Stimulated activated CD8-positive, alpha-beta memory T cell treated with anti-CD3 and anti-CD28 coated beads, Interleukin-12 subunit alpha, Interleukin-12 subunit beta, amount 100 ng/mL, for 24 hours (primary cell): Measurements from ENCODE around the gene ZFHX3.

ENCODE experiments used
- DNase-seq: peaks from one replicate; pipeline ENCODE4 v3.0.0-alpha.2; 2020; ENCODE audit errors: extremely low read depth

The ZFHX3 gene

DNA sequence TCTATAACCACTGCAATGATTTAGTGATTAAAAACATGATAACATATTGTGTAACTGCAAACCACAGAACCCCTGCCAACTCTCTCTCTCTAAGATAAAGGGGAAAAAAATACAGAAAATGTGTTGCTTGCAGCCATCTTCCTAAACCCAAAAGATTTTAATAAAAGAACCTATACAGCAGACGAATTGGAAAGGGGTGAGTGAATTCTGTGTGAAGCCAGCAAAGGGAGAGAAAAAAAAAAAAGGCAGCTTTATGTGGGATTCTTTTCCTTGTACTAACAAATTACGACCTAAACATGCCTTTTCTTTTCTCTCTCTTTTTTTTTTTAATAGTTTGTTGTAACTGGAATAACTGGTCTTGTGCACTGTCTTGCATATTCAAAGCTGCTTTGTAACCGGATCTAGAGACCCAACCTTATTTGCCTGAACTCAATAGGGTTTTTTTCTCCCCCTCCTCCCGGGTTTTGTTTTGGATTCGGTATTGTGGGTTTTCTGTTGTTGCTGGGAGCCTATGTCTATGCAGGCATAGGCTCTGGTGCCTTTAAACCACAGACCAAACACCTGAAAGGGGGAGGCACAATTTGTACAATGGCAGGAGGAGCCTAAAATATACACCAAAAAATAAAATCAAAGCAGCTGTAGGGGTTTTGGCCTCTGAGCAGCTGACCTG, 7.0 kb upstream of the ZFHX3 start:
- DNase-seq = no peak

GRCh38 chr16:73054498-73054812, 6.5 kb upstream of the ZFHX3 start:
- no peak for DNase-seq

DNA sequence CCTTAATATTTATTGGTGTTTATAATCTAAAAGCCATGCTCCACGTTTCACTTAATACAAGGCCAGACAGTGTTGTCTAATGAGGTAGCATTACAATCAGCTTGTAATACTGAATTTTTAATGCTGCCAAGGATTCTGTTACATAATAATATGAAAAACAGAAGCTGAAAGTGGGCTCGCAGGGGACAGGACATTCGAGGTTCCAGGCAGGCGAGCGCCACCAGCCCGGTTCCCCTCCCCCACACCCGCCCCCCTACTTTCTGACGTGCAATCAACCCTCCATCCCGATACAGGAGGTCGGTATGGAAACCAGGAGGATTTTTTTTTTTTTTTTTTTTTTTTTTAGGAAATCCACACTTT, 6.2 kb upstream of the ZFHX3 start:
- DNase-seq = no peak

DNA sequence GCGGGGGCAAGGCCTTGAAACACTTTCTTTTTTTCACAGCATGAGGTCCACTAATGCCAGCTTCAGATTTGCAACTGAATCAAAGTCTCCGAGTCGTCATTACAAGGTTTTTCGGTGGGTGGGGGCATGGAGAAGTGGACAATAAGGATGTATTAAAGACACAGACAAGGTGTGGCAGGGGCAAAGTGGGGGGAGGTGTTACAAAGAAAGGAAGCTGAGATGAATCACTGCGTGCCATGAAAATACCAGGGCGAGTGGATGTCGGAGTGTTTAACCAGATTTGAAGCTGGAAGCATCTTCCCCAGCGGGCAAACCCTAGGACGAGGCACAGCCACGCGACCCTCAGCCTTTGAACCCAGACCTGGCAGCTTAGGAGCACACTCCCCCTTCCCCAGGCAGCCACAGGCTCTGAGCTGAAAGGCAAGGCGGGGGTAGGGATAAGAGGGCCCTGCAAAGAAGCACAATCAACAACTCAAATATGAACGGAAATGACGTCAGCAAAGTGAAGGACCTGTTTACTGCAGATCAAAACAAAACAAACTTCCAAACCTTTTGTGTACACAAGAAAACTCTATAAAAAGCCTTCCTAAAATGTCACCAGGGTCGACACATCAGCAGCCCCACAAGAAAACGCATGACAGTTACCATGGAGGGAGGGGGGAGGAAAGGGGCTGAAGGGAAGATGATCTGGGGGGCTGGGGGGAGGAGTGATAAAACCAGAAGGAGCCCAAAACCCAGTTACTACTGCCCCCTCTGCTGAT, 5.6 kb upstream of the ZFHX3 start:
- DNase-seq = no peak

DNA sequence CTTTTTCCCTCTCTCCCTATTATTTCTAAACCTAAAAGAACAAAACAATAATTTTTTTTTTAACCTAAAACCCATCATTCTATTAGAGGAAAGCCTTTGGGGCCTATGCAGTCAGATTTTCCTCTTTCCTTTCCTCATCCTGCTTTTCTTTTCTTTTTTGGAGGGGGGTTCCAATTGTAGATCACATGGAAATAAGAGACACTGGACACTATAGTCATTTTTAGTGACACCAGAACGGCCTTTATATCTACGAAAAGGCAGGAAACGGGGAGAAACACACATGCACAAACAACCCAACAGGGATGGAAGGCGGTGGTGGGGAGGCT, 5.1 kb upstream of the ZFHX3 start:
- no peak for DNase-seq

GRCh38 chr16:73052576-73052975, 4.6 kb upstream of the ZFHX3 start:
- DNase-seq = no peak

GRCh38 chr16:73051961-73052360, 4.0 kb upstream of the ZFHX3 start:
- DNase-seq = no peak

DNA sequence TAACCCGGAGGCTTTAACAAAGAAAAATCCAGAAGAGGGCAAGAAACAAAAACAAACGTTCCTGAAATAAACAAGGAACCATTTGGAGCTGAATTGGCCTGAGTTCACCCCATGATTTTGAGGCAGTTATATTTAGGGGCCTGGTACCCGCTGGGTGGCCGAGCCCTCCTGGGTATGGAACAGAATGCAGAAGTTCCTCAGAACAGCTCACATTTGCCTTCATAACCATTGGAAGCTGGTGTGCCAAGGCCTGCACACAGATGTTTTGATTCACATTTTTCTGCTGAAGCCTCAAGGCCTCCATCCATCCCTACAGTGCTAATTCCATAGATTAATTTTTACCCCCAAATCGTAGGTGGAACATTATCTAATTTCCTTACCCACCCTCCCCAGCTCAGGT, 3.3 kb upstream of the ZFHX3 start:
- DNase-seq = no peak

DNA sequence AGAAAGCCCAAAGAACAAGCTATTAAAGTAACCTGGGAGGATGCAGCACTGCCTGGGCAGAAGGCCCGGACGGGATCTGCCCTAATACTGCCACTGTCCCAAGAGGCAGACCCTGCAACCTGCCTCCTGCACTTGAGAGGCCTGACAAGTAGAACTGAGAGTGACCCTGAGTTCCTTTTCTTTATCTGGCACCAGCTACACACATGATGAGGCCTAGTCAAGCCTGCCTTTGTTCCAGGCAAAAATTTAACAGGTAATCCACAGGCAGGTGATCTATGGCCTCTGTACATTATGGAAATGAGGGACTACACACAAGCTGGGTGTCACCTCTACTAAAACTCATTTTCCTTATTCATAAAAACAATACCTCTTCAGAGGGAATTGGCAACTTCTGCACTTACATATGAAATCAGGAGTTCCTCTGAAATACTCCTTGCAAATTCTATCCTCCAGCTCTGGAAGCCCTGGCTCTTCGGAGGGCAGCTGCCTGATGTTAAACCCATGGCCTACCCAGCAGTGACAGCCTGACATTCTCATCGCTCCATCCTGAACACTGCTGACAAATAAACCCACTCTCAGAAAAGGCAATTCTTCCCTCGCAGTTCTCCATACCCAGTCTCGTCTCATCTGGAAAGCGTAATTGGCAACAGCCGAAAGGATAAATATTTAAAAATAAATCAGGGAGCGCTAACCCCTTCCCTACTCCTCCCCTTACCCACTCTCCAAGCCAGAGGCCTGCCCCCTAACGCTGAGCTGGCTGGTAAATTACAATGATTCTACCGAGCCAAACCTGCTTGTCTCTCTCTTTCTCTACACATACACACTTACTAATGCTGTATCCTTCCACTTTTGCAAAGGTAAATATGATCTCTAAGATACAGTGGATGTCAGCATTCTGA, 2.5 kb upstream of the ZFHX3 start:
- DNase-seq = no peak

DNA sequence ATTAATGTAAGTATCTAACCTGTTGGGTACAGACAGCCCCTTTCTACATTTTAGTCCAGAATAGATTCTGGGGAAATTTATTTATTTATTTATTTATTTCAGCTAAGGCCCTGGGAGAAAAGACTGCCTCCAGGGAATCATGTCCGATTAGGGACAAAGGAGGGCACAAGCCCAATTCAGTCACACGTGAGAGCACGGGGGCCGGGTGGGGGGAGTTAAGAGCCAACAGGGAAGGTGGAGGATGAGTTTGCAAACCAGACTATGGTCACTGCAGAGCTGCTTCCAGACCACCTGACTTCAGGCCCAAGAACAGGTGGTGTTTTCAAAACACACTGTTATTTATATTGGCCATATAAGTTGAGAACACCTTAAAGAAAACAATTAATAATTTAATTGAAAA, 1.6 kb upstream of the ZFHX3 start:
- no peak for DNase-seq

- no peak for DNase-seq
Observed at GRCh38 chr16:73049091-73049490, 1.2 kb upstream of the ZFHX3 start.

GRCh38 chr16:73048292-73049080, 558 bp upstream of the ZFHX3 start:
- DNase-seq = no peak

- DNase-seq = no peak
Observed at GRCh38 chr16:73047221-73047535, 750 bp downstream of the ZFHX3 start.

GRCh38 chr16:73046849-73047214, 1.1 kb downstream of the ZFHX3 start:
- DNase-seq = no peak

- no peak for DNase-seq
Observed at GRCh38 chr16:73046202-73046848, 1.6 kb downstream of the ZFHX3 start.

- no peak for DNase-seq
Observed at GRCh38 chr16:73043828-73044467, 4.0 kb downstream of the ZFHX3 start.

- no peak for DNase-seq
Observed at GRCh38 chr16:73042807-73043206, 5.1 kb downstream of the ZFHX3 start.

- no peak for DNase-seq
Observed at GRCh38 chr16:73041676-73042075, 6.3 kb downstream of the ZFHX3 start.

- no peak for DNase-seq
Observed at GRCh38 chr16:73040735-73041402, 7.1 kb downstream of the ZFHX3 start.

GRCh38 chr16:73040136-73040535, 7.8 kb downstream of the ZFHX3 start:
- DNase-seq = no peak
